Measurements from ENCODE around the gene SMURF1. TPM values are rescaled to one million over a fixed set of nuclear protein-coding genes. Genes with fewer than 3 reads are reported as not detected.

The SMURF1 gene
- total RNA-seq, 1 donor from 2014 or later: 35.0 TPM

DNA sequence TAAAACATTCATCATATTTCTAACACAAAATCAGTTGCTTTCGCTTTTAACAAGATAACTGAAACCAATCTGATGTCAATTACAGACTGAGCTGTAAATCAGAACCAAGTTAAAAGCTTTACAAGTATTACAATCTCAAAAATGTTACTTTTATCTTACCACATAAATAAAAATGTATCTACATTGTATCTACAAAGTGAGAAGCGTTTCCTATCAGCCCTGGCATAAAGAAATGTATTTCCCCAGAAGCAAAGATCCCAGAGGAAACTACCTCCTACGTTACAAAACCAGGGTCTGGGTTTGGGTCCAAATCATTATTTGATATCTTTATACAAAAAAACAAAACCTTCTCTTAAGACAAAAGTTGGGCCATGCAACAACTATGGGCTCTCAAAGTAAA is 2.6 kb downstream of the SMURF1 start:
- peak overlapping the region; percentile 90 for H3K27ac ChIP-seq
- peak overlapping the region; percentile 88 for H3K4me3 ChIP-seq
- peaks cover 55% of the 10 kb centered on the region for H3K4me1 ChIP-seq
- H3K36me3 ChIP-seq: no peaks in the 10 kb centered on the region
- intact Hi-C loops (cut with DNase I): no loop called here
- no peaks in the 10 kb centered on the region for H3K9me3 ChIP-seq
- DNase-seq (no peak), ATAC-seq (no peak)
- TF ChIP-seq, protein P1, sequence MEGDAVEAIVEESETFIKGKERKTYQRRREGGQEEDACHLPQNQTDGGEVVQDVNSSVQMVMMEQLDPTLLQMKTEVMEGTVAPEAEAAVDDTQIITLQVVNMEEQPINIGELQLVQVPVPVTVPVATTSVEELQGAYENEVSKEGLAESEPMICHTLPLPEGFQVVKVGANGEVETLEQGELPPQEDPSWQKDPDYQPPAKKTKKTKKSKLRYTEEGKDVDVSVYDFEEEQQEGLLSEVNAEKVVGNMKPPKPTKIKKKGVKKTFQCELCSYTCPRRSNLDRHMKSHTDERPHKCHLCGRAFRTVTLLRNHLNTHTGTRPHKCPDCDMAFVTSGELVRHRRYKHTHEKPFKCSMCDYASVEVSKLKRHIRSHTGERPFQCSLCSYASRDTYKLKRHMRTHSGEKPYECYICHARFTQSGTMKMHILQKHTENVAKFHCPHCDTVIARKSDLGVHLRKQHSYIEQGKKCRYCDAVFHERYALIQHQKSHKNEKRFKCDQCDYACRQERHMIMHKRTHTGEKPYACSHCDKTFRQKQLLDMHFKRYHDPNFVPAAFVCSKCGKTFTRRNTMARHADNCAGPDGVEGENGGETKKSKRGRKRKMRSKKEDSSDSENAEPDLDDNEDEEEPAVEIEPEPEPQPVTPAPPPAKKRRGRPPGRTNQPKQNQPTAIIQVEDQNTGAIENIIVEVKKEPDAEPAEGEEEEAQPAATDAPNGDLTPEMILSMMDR (IDR thresholded peaks at IDR 0.05): no peak
- H3K27me3 ChIP-seq: no peaks in the 10 kb centered on the region

DNA sequence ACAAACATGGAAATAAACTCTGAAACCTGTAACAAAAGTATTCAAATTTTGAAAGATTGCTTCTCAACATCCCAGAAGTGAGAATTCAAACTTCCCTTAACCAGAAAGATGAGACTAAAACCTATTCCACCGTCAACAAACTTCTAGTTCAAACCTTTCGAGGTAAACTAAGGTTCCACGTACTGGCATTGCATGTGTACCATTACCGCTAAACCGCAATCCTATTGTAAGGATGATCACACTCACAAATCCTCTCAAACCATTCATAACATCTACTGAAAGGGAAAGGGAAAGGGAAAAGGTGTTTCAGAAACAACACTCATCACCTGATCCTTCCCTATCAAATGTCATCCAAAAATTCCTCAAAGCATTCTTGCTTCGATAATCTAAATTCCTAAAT is 3.1 kb downstream of the SMURF1 start:
- intact Hi-C loops (cut with DNase I): no loop called here
- H3K4me3 ChIP-seq: peak overlapping the region; percentile 88
- peaks cover 61% of the 10 kb centered on the region for H3K4me1 ChIP-seq
- TF ChIP-seq, protein P1 (IDR thresholded peaks at IDR 0.05): no peak
- peak overlapping the region; percentile 90 for H3K27ac ChIP-seq
- H3K9me3 ChIP-seq: no peaks in the 10 kb centered on the region
- no peaks in the 10 kb centered on the region for H3K36me3 ChIP-seq
- no peaks in the 10 kb centered on the region for H3K27me3 ChIP-seq
- DNase-seq (no peak), ATAC-seq (no peak)

DNA sequence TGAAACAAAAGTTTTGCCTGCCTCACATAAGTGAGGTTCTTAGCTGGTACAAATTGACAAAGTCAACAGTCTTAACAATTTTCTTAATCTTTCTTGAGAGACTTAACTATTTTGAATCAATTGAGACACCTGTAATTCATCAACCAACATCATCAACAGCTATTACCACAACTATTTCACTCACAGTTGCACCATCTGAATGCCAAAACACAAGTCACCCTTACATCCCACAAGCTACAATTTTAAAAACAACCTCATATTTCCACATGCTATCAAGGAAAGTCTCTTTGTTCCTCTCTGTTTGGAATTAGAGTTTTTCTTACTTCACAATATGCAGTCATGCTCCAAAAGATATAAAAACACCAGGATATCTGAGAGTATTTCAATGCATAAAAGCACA is 4.9 kb downstream of the SMURF1 start:
- Histone ChIP-seq H3K4me3 (no peak overlapping the region), H3K9me3 (no peaks in the 10 kb centered on the region), H3K27ac (no peak overlapping the region), H3K4me1 (peaks cover 71% of the 10 kb centered on the region), H3K27me3 (no peaks in the 10 kb centered on the region), H3K36me3 (no peaks in the 10 kb centered on the region)
- DNase-seq: no peak
- no peak for ATAC-seq
- intact Hi-C loops (cut with DNase I): no loop called here
- TF ChIP-seq, protein P1 (IDR thresholded peaks at IDR 0.05): no peak

DNA sequence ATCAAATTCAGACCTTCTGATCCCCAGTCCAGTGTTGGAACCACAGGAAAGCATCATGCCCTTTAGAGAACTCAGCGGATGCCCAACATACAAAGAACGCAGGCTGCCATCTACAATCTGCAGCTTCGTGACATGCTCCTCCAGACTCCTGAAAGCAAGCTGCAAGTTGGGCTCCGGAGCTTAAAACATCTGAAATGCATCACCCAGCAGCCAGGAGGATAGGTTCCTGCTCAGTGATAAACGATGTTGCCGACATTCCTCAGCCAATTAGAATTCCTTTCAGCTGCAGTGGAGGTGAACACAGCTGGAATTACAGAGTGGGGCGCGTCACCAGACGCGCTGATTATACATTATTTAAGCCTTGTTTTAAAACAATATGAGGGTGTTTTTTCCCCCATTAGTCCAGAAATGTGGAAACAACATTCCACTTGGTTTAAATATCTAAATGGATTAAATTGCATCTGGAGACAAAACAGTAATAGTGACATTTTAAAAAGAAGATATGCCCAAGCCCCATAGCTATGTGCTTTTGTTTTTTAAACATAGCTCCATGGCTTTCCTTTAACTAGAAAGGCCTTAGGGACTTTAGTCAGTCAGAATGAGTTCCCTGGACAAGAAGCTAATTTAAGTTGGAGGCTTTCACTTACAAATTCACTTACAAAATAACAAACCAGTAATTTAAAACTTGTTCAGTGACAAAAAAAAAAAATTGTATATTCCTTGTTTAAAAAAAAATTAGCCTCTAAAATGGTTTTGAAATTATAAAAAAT is 6.3 kb downstream of the SMURF1 start:
- DNase-seq: no peak
- peaks cover 86% of the 10 kb centered on the region for H3K4me1 ChIP-seq
- TF ChIP-seq, protein P1 (IDR thresholded peaks at IDR 0.05): no peak
- H3K36me3 ChIP-seq: no peaks in the 10 kb centered on the region
- no peak for ATAC-seq
- intact Hi-C loops (cut with DNase I): no loop called here
- no peaks in the 10 kb centered on the region for H3K27me3 ChIP-seq
- H3K9me3 ChIP-seq: no peaks in the 10 kb centered on the region
- H3K4me3 ChIP-seq: no peak overlapping the region
- H3K27ac ChIP-seq: no peak overlapping the region

DNA sequence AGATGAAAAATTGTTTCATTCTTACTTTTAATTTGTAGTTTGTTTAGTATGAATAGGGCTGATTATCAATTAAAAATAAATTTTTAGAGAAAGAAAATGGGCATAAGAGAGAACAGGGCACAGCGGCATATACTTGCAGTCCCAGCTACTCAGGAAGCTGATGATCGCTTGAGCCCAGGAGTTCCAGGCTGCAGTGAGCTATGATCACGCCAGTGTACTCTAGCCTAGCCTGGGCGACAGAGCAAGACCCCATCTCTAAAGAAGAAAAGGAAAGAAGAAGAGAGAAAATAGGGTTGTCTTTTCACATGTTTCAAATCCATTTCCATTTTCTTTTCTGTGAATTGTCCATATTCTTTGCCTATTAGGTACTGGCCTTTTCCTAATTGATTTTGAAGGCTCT is 8.0 kb downstream of the SMURF1 start:
- intact Hi-C loops (cut with DNase I): no loop called here

More for the DNA sequence above, 8.0 kb downstream of the SMURF1 start:
- Histone ChIP-seq H3K27me3 (no peaks in the 10 kb centered on the region), H3K4me3 (no peak overlapping the region), H3K9me3 (no peaks in the 10 kb centered on the region), H3K27ac (no peak overlapping the region), H3K4me1 (peaks cover 81% of the 10 kb centered on the region), H3K36me3 (no peaks in the 10 kb centered on the region)
- TF ChIP-seq, protein P1 (IDR thresholded peaks at IDR 0.05): no peak
- no peak for ATAC-seq
- no peak for DNase-seq
